HT-29 (cell line): ENCODE data around the gene HERC2. TPM values are rescaled to one million over a fixed set of nuclear protein-coding genes. Genes with fewer than 3 reads are reported as not detected.

ENCODE experiments used
- DNase-seq: peaks from one replicate; pipeline ENCODE4 v3.0.0-alpha.2; 2015; ENCODE audit warnings: low spot score
- total RNA-seq: library from RNA; depleted of rRNA; stranded (reverse); fragments of >200 nt; shearing (Covaris generic); gene quantifications from 2 replicates; pipeline ENCODE4 v1.2.3, GENCODE V29; 2014

The HERC2 gene
- total RNA-seq, 1 experiment from 2014 or later: 84.9 TPM

- no peak for DNase-seq
Observed at GRCh38 chr15:28112962-28113361, 209.0 kb downstream of the HERC2 start.

DNA sequence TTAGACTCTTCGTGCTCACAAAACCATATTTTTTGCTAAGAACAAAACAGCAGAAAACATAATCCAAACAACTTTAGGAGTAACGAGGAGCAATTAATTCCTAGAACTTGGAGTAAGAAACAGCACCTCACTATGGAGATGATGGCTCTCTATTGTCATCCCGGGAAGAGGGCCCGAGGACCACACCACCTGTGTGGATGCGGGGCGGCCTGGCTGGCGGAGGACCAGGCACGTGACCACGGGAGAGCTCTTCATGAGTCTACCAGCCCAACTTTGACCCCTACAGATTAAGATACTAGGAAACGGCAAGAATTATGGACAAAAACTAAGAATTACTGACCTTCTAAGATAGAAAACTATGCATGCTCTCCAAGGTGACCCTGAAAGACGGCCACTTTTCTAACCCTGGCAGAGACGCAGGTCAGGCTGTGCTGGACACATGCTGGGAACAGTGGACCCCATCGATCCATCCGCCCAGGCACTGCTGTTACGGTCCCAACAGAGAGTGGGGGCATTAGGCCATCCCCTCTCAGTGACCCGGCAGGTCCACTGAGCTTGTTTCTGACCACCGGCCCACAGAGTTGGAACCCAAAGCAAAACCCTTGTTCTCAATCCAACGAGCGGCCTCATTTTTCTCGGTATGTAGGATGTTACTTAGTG, 209.7 kb downstream of the HERC2 start:
- no peak for DNase-seq

DNA sequence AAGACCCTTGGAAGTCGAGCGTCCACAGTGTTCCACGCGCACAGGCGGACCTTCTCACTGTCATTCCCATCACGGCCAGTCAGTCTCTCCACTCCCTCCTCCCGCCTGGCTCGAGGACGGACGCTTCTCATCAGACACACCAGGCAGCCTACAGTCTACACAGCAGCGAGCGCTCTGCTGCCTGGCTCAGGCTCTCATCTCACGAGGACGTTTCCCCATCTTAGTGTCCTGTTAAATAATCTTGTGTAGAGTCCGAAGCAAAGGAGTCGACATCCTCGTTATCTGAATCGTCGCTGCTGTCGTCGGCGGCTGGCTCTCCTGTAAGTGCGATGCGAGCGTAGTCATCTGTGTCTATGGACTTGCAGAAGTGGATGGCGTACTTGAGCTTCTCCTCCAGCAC, 210.4 kb downstream of the HERC2 start:
- DNase-seq: no peak

DNA sequence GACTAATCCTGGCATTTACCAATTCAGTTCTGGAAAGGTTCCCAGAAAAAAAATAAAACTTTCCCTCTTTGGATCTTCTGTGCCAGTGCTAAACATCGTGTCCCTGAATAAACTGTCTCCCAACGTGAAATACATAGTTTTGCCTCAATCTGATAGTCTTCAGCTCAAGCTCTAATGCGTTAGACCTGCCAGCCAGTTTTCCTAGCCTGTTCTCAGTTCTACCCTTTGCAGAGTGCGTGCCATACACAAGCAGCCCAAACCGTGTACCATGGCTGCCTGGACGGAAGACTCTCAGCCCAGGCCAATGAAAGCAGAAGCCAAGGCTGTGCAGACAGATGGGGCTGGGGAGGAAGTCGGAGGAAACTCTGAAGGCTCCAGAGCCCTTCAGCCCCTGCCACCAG, 211.5 kb downstream of the HERC2 start:
- DNase-seq: no peak

DNA sequence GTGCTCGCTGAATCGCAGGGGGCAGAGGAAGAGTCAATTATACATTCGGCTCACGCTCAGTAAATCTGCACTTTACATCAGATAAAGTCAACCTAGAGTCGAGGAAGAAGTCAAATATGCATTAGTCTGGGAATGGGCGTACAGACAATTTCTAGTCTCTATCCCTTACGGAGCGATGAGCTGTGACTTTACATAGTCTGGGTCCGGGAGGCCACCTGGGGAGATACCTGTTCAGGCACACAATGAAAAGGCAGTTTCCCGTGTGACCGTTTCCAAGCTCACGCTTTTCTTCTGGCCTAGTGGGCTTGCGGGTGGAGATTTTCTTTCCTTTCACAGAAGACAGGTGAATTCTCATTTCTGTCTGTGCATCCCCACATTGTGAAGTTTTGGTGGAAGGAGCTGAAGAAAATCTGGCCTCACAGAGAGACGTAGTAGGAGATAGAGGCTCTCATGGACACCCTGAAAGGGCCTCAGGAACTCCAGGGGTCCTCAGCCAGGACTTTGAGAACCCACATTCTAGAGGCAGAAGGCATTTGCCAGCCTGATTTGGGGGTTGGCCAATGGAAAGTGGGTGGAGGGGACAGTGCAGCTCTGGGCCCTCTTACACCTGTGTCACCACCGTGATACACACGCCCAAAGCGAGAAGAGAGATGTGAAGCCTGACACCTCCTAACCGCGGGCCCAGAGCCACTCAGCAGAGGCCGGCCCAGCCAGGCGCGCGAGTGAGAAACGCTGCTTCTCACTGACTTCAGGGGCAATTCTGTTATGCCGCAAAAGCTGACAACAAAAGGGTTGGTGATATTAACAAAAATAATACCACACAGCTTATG, 212.1 kb downstream of the HERC2 start:
- no peak for DNase-seq

DNA sequence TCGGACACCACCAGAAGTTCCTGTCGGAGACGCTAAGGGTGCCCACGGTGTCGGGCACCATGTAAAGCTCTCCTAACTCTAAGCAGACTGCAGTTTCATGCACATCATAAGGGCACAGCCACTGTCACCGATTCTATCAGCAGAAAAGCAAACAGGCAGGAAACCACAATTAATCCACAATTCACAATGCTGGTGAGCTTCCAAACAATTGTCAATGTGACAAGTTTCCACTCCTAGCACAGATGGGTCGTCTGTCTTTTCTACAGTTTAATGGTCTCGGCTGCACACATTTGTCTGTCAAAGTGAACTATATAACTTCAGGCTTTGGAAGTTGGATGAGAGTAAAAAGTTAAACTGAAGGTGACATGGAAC, 214.1 kb downstream of the HERC2 start:
- DNase-seq: no peak

DNA sequence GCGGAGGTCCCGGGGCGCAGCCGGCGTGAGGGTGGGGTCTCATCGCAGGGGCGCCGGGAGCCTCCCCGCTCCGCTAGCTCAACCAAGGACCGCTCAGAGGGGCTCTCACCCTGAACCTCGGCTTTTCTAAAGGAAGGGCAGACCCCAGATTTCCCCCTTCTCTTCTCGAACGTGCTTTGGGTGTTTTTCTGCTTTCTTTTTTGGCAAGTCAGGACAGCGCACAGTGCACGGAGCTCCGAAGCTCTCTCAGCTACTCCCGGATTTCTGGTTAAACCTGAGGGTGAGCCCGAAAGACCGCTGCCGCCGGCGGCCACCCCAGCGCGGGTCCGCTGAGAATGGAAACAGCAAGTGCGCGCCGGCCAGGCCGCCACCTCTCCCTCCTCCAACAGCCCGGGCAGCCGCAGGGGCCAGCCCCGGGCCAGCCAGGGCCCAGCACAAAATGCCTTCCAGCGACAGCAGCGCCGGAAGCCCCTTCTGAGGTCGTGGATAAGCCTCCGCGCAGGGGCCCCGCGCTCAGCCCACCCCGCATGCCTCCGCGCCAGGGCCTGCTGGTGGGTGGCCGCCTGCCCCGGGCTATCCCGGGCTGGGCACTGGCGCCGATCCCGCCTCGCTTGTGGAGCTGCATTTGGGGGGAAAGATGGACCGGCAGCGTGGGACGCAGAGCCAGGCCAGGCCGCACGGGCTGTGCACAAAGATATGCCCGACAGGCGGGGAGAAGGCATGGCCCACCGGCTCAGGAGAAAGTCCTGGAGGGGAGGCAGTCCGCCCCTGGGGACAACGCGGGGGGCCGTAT, 214.7 kb downstream of the HERC2 start:
- DNase-seq: no peak

- no peak for DNase-seq
Observed at GRCh38 chr15:28106294-28107110, 215.5 kb downstream of the HERC2 start.

- no peak for DNase-seq
Observed at GRCh38 chr15:28105793-28106192, 216.2 kb downstream of the HERC2 start.

DNA sequence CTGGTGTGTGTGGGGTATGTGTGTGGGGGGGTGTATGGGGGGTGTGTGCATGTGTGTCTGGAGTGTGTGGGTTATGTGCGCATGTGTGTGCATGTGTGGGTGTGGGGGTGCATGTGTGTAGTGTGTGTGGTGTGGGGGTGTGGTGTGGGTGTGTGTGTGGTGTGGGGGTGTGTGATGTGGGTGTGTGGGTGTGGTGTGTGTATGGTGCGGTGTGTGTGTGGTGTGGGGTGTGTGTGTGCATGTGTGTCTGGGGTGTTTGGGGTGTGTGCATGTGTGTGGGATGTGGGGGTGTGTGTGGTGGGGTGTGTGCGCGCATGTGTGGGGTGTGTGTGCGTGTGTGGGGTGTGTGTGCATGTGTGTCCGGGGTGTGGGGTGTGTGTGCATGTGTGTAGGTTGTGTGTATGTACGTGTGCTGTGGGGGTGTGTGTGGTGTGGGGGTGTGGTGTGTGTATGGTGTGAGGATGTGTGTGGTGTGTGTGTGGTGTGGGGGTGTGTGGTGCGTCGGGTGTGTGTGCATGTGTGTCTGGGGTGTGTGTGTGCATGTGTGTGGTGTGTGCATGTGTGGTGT, 216.7 kb downstream of the HERC2 start:
- no peak for DNase-seq

DNA sequence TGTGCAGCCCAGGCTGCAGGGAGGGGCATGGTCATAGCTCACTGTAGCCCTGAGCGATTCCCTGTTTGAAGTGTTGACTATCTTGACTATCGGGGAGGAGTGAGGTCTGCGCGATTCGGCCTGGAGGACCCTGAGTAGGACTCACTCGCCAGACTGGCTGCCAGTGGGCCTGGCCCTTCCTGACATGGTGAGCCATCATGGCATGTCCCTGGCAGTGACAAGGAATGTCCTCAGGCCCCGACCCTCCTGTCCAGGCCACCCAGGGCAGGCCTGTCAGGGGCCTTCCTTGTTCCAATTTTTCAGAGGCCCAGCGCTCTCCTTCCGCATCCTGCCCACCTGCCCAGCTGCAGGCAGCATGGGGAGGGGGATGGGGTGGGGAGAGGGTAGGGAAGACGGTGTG, 217.7 kb downstream of the HERC2 start:
- DNase-seq: no peak

GRCh38 chr15:28103831-28104230, 218.1 kb downstream of the HERC2 start:
- DNase-seq: no peak

DNA sequence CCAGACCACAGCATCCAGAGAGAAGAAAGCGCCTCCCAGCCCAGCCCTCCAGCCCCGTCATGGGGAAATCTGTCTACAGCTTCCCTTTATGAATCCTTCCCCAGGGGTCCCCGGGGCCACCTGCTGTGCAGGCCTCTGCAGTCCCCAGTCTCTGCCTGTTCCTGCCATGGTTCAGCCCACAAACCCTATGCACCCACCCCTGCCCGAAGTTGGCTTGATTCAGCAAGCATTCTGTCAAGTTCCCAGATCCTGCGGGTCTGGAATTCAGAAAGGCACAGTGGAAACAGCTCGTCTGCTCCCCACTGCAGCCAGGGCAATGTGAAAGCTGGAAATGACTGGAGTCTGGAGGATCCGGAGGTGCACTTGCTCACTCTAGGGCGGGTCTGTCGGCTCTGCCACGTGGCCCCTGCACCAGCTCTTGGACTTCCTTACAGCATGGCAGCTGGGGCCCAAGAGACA, 220.0 kb downstream of the HERC2 start:
- no peak for DNase-seq

- DNase-seq: no peak
Observed at GRCh38 chr15:28101201-28101600, 220.8 kb downstream of the HERC2 start.

DNA sequence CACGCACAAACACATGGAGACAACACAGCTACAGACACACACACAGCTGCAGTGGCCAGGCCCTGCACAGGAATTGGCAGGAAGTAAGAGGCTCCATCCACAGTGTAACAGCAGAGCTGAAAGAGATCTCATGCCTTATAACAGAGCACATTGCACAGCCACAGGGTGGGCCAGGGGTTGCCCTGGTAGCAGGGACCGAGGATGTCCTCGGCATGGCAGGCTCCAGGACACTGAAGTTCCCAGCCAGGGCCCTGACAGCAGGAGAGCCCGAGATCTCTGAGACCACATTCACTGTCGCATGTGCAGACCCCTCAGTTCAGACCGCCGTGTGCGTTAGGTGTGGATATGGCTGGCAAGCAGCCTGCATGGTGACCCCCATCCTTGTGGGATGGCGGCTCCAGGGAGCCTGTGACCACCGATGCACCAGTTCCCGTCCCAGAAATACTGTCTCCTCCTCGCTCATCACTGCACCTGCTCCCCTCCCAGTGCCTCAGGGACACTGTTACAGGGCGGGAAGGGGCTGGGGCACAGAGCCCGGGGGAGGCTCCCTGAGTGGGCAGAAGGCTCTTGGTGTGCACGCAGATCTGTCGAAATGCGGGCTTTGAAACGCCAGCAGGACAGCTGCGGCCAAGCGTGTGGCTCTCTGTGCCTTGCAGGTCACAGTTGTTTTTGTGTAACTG, 221.3 kb downstream of the HERC2 start:
- no peak for DNase-seq

GRCh38 chr15:28099555-28100140, 222.3 kb downstream of the HERC2 start:
- no peak for DNase-seq

- DNase-seq: no peak
Observed at GRCh38 chr15:28098766-28099554, 223.0 kb downstream of the HERC2 start, which contains the start of gene OCA2. OCA2 (minus strand) TSS chr15:28099315; CDS start chr15:28081874, 17,441 bp downstream.

DNA sequence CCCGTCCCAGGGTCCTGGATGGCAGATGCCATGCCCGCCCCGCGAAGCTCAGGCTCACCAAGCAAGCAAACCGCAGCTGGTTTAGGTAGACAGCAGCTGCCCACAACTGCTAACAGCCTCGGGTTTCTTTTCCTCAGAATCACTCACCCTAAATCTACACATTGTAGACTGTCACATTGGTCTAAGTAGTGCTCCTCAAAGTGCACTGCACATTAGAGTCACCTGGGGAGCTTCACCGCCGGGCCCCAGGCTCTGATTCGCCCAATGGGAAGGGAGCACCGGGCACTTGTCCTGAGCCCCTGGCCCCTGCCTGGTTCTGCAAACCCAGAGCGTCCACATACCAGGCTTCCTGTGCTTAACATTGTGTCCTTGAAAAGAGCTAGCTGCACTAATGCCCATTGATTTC, 223.6 kb downstream of the HERC2 start:
- no peak for DNase-seq
